Measurements from ENCODE around the gene SMAD4. TPM values are rescaled to one million over a fixed set of nuclear protein-coding genes. Genes with fewer than 3 reads are reported as not detected.
A peak's percentile ranks its signal among the peaks of the same experiment; 100 is the strongest.

The SMAD4 gene
- total and polyA plus RNA-seq, 2 experiments from 2014 or later = 41.9 to 103 TPM

GRCh38 chr18:50981381-50981780 is 48.6 kb upstream of the SMAD4 start:
- ATAC-seq = no peak
- H3K4me1 Mint-ChIP-seq = peaks cover 3% of the 10 kb centered on the region; the same call in 1 of the 3 replicates
- Histone ChIP-seq H3K4me3 (no peak overlapping the region), H3K27me3 (ENCODE audit: insufficient read depth) (no peaks in the 10 kb centered on the region), H3K4me1 (ENCODE audit: insufficient read depth) (no peaks in the 10 kb centered on the region), H3K4me2 (no peak overlapping the region), H4K20me1 (replicated peaks; ENCODE audit: insufficient read depth) (no peaks in the 10 kb centered on the region), H3K79me2 (replicated peaks; ENCODE audit: insufficient read depth) (no peaks in the 10 kb centered on the region), H3F3A (replicated peaks; ENCODE audit: low read depth) (no peaks in the 10 kb centered on the region), H3K9me2 (ENCODE audit: insufficient read depth) (peaks cover 9% of the 10 kb centered on the region; the same call in 1 of the 2 replicates), H3K36me3 (ENCODE audit: insufficient read depth) (peaks cover 14% of the 10 kb centered on the region; the same call in 1 of the 2 replicates), H2AFZ (no peak overlapping the region), H3K27ac (ENCODE audit: low read depth) (no peak overlapping the region)
- DNase-seq (ENCODE audit: low spot score) = no peak
- H3K4me3 Mint-ChIP-seq = no peak overlapping the region
- H3K27ac Mint-ChIP-seq = no peak overlapping the region
- peaks cover 2% of the 10 kb centered on the region for H3K27me3 Mint-ChIP-seq (ENCODE audit: insufficient read depth, low read depth, poor library complexity)
- peaks cover 20% of the 10 kb centered on the region for H3K9me3 Mint-ChIP-seq
- H3K36me3 Mint-ChIP-seq (ENCODE audit: low read depth) = peaks cover 37% of the 10 kb centered on the region
- TF ChIP-seq CREB1 (CRISPR knock-in tag; IDR thresholded peaks at IDR 0.05; ENCODE audit: low read depth) = no peak
- TF ChIP-seq EZH2phosphoT487 (IDR thresholded peaks at IDR 0.05; ENCODE audit: unreplicated experiment) = no peak

DNA sequence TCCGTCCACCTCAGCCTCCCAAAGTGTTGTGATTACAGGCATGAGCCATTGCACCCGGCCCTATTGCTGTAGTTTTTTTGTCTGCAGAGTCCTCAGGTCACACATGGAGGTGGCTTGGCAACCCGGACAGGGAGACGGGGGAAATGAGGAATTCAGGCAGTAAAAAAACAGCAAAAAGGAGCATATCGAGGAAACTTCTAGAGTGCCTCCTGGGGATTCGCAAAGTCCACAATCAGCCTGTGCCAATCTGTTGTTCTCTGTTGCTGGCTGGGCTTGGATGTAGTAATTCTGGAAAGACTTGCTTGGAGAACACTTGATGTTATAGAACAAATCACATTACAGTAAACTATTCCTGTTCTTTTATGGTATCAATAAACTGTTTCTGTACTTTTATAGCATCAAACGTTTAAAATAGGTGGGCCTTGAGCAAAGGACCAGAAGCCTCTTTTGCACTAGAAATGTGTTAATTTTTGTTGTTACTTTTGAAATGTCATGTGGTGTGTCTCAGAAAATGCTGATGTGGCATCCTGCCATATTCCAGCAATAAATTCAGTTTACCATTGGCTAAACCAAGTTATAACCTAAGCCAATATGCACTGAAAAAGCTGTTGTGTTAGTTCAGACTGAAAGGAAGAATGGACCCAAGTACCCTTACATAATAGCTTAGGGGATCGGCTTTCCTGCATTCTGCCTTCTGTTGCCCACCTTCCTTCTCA is 47.8 kb upstream of the SMAD4 start:
- H3K36me3 ChIP-seq (ENCODE audit: insufficient read depth) = peaks cover 5% of the 10 kb centered on the region; the same call in 1 of the 2 replicates
- H3K4me1 ChIP-seq (ENCODE audit: insufficient read depth) = no peaks in the 10 kb centered on the region
- H4K20me1 ChIP-seq (replicated peaks; ENCODE audit: insufficient read depth) = no peaks in the 10 kb centered on the region
- H3F3A ChIP-seq (replicated peaks; ENCODE audit: low read depth) = no peaks in the 10 kb centered on the region
- H3K4me3 ChIP-seq = no peak overlapping the region
- Mint-ChIP-seq H3K9me3 (peaks cover 12% of the 10 kb centered on the region), H3K27me3 (ENCODE audit: insufficient read depth, low read depth, poor library complexity) (no peaks in the 10 kb centered on the region), H3K4me1 (peaks cover 3% of the 10 kb centered on the region; the same call in 1 of the 3 replicates), H3K36me3 (ENCODE audit: low read depth) (peaks cover 28% of the 10 kb centered on the region), H3K4me3 (no peak overlapping the region), H3K27ac (no peak overlapping the region)
- DNase-seq (ENCODE audit: low spot score) = no peak
- ATAC-seq = no peak
- H3K27me3 ChIP-seq (ENCODE audit: insufficient read depth) = no peaks in the 10 kb centered on the region
- H3K27ac ChIP-seq (ENCODE audit: low read depth) = no peak overlapping the region
- H3K79me2 ChIP-seq (replicated peaks; ENCODE audit: insufficient read depth) = no peaks in the 10 kb centered on the region
- no peak for TF ChIP-seq CTCF (conservative IDR thresholded peaks at IDR 0.05; ENCODE audit: low read depth in 2 of 2)
- TF ChIP-seq CREB1 (CRISPR knock-in tag; IDR thresholded peaks at IDR 0.05; ENCODE audit: low read depth) = no peak
- no peak overlapping the region for H2AFZ ChIP-seq
- no peak overlapping the region for H3K4me2 ChIP-seq
- H3K9me2 ChIP-seq (ENCODE audit: insufficient read depth) = peaks cover 9% of the 10 kb centered on the region; the same call in 1 of the 2 replicates

- no peak overlapping the region for H2AFZ ChIP-seq
- H4K20me1 ChIP-seq (replicated peaks; ENCODE audit: insufficient read depth) = no peaks in the 10 kb centered on the region
- H3K9me2 ChIP-seq (ENCODE audit: insufficient read depth) = peaks cover 9% of the 10 kb centered on the region; the same call in 1 of the 2 replicates
- no peak overlapping the region for H3K4me3 Mint-ChIP-seq
- H3K79me2 ChIP-seq (replicated peaks; ENCODE audit: insufficient read depth) = no peaks in the 10 kb centered on the region
- H3K36me3 Mint-ChIP-seq (ENCODE audit: low read depth) = peaks cover 23% of the 10 kb centered on the region
- no peaks in the 10 kb centered on the region; the same call in 1 of the 2 replicates for H3K36me3 ChIP-seq (ENCODE audit: insufficient read depth)
- H3K27me3 ChIP-seq (ENCODE audit: insufficient read depth) = no peaks in the 10 kb centered on the region
- no peak overlapping the region for H3K27ac Mint-ChIP-seq
- H3K4me3 ChIP-seq = no peak overlapping the region
- peaks cover 6% of the 10 kb centered on the region for H3K9me3 Mint-ChIP-seq
- DNase-seq (ENCODE audit: low spot score) (peak; percentile 23), ATAC-seq (no peak)
- no peaks in the 10 kb centered on the region for H3K27me3 Mint-ChIP-seq (ENCODE audit: insufficient read depth, low read depth, poor library complexity)
- H3K4me2 ChIP-seq = no peak overlapping the region
- H3K27ac ChIP-seq (ENCODE audit: low read depth) = no peak overlapping the region
- TF ChIP-seq CTCF (conservative IDR thresholded peaks at IDR 0.05; ENCODE audit: low read depth in 2 of 2) (peak; percentile 31 to 32; a peak in 3 of 4 replicates), EZH2phosphoT487 (IDR thresholded peaks at IDR 0.05; ENCODE audit: unreplicated experiment) (no peak)
- no peaks in the 10 kb centered on the region for H3K4me1 ChIP-seq (ENCODE audit: insufficient read depth)
- peaks cover 3% of the 10 kb centered on the region; the same call in 1 of the 3 replicates for H3K4me1 Mint-ChIP-seq
- no peaks in the 10 kb centered on the region for H3F3A ChIP-seq (replicated peaks; ENCODE audit: low read depth)
Observed at GRCh38 chr18:50982802-50983179, 47.2 kb upstream of the SMAD4 start.
